DMS53 (cell line): ENCODE results near the gene SAMD4A.

Source experiments
- DNase-seq: peaks from one replicate; lab custom pipeline; 2025; lab: John Stamatoyannopoulos, UW

Gene SAMD4A

GRCh38 chr14:54763761-54764160, 196.8 kb downstream of the SAMD4A start:
- DNase-seq: no peak

GRCh38 chr14:54766276-54767138, 199.6 kb downstream of the SAMD4A start:
- no peak for DNase-seq

GRCh38 chr14:54767139-54767431, 200.2 kb downstream of the SAMD4A start:
- DNase-seq: no peak

GRCh38 chr14:54767450-54767849, 200.5 kb downstream of the SAMD4A start:
- DNase-seq: no peak

GRCh38 chr14:54768501-54769129, 201.7 kb downstream of the SAMD4A start:
- DNase-seq: no peak

GRCh38 chr14:54769951-54770863, 203.3 kb downstream of the SAMD4A start:
- peak; percentile 59 for DNase-seq

- no peak for DNase-seq
Observed at GRCh38 chr14:54771411-54772027, 204.6 kb downstream of the SAMD4A start.

GRCh38 chr14:54772451-54772881, 205.5 kb downstream of the SAMD4A start:
- no peak for DNase-seq

- DNase-seq: peak; percentile 94
Observed at GRCh38 chr14:54773171-54774006, 206.5 kb downstream of the SAMD4A start.

GRCh38 chr14:54774824-54775223, 207.9 kb downstream of the SAMD4A start:
- DNase-seq: no peak

GRCh38 chr14:54775486-54776140, 208.7 kb downstream of the SAMD4A start:
- DNase-seq: no peak

GRCh38 chr14:54776361-54777001, 209.6 kb downstream of the SAMD4A start:
- no peak for DNase-seq

GRCh38 chr14:54777395-54777794, 210.5 kb downstream of the SAMD4A start:
- DNase-seq: no peak

- no peak for DNase-seq
Observed at GRCh38 chr14:54778618-54779345, 211.9 kb downstream of the SAMD4A start.

GRCh38 chr14:54781080-54781479, 214.2 kb downstream of the SAMD4A start:
- no peak for DNase-seq

GRCh38 chr14:54781961-54782750, 215.2 kb downstream of the SAMD4A start:
- no peak for DNase-seq

GRCh38 chr14:54782751-54783659, 216.1 kb downstream of the SAMD4A start:
- no peak for DNase-seq

- no peak for DNase-seq
Observed at GRCh38 chr14:54783660-54784015, 216.7 kb downstream of the SAMD4A start.
